Activated CD4-positive, CD25-positive, alpha-beta regulatory T cell treated with anti-CD3 and anti-CD28 coated beads, Interleukin-2, amount 50 U/mL, for 72 hours (primary cell): ENCODE results near the gene CASP10.
"Not testable (repeated sequence)": the region's sequence is repeated elsewhere in the genome, so short reads cannot be mapped to it uniquely, and the experiment has no call there.

ENCODE experiments used
- DNase-seq: peaks from one replicate; pipeline ENCODE4 v3.0.0; 2021

The CASP10 gene

DNA sequence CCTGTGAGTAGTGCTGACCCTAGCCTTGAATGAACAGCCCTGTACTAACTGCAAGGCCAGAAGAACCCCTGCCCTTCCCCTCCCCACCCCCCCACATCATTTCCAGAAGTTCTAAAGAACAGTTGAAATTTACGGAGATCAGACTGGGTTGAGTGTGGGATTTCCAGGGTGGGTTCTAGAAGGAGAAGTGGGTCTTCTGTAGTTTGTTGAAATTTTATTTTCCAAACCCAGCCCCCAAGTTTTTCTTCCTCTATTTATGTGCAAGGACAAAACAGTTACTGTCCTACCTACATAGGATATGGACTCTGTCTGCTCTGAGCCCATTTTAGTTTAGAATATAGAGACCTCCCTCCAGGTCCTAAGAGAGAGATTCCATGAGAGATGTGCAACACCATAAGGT, 26.3 kb upstream of the CASP10 start:
- no peak for DNase-seq

DNA sequence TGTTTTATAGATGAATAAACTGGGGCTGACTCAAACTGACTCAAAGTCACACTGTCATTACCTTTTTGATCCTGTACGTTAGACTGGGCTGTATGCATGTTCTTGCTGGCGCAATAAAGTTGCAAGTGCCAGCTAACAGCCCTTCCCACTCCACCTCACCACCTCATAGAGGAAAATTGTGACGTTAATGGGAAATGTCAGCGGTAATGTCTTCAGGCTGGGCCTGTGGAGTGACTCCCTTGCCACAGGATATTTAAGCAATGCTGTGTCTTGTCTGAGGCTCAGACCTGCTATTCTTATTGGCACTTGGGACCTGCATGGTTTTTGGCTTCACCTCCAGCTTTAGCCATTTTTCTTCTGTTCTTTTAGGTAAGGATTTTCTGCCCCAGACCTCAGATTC, 25.2 kb upstream of the CASP10 start:
- DNase-seq, result no peak

DNA sequence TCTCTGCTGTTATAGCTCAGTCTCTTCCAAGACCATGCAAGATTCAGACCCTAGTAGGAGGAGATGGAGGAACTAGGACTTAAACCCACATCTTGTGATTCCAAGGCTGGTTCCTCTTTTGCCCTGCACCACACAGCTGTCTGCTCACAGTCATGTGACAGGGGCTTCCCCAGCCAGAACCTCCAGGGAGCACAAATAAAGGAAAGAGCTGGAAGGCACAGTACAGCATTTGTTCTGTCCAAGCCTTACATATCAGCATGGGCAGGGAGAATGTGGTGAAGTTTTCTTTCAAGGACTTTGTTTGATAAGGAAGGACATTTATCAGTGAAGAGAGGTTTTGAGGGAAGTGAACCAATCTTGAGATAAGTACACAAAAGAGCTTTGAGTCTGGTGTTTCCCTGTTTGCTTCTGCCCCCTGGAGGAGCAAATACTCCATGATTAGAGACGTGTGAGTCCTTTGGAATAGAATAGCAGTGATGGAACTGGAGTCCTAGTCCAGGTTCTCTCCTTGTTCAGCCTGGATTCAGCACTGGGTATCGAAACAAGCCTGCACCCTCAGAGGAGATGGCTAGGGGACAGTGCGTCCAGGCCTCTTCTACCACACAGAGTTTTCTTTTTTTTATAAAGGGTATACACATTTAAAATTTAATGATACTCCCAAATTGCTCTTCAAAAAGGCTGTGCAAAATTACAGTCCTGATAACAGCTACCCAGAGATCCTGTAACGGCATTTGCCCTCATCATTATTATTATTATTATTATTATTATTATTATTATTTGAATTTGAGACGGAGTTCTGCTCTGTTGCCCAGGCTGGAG, 24.6 kb upstream of the CASP10 start:
- no peak for DNase-seq

DNA sequence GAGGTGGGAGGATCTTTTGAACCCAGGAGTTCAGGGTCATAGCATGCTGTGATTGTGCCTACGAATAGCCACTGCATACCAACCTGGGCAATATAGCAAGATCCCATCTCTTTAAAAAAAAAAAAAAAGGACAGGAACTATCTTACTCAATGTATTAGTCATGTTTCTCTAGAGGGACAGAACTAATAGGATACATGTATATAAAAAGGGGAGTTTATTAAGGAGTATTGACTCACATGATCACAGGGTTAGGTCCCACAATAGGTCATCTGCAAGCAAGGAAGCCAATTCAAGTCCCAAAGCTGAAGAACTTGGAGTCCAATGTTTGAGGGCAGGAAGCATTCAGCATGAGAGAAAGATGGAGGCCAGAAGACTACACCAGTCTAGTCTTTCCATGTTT, 18.8 kb upstream of the CASP10 start:
- no peak for DNase-seq

DNA sequence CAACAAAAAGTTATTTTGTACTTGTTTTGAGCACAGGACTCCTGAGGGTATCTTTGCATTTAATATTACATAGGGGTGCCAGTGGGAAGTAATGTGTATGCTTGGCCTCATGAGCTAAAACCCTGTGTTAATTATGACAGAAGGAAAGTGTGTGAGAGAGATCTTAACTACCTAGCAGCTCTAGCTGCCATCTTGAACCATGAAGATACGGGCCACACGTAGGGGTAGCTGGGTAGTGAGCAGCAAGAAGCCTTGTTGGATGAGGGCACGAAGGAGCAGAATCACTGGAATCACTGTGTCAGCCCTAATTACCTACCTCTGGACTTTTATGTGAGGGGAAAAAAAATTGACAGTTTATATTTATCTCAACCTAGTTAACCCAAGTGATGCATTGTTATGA, 15.4 kb upstream of the CASP10 start:
- DNase-seq, result no peak

DNA sequence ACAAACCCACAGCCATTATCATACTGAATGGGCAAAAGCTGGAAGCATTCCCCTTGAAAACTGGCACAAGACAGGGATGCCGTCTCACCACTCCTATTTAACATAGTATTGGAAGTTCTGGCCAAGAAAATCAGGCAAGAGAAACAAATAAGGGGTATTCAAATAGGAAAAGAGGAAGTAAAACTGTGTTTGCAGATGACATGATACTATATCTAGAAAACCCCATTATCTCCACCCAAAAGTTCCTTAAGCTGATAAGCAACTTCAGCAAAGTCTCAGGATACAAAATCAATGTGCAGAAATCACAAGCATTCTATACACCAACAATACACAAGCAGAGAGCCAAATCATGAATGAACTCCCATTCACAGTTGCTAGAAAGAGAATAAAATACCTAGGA, 14.4 kb upstream of the CASP10 start:
- not testable (repeated sequence) for DNase-seq

DNA sequence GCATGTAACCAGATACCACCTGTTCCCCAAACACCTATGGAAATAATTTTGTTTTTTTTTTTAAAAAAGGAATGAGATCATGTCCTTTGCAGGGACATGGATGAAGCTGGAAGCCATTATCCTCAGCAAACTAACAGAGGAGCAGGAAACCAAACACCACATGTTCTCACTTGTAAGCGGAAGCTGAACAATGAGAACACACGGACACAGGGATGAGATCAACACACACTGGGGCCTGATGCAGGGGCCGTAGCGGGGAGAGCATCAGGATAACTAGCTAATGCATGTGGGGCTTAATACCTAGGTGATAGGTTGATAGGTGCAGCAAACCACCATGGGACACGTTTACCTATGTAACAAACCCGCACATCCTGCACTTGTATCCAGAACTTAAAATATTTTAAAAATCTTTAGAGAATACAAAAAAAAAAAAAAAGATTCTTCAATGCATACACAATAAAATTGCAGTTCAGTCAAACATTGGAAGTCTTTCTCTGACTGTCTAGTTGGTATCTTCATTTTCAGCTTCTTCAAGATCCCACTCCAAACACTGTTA, 11.6 kb upstream of the CASP10 start:
- DNase-seq, result no peak

DNA sequence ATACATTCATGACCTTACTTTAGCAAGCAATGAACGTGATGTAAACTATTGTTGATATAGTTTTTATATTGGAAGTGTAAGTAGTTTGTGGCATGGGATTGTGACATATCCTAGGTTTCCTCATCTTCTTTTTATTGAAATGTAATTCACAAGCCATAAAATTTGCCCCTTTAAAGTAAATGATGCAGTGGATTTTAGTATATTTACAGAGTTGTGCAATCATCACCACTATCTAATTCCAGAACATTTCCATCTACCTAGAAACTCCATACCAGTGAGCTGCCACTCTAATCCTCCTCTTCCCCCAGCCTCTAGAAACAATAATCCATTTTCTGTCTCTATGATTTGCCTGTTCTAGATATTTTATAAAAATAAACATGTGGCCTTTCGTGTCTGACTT, 10.7 kb upstream of the CASP10 start:
- no peak for DNase-seq

DNA sequence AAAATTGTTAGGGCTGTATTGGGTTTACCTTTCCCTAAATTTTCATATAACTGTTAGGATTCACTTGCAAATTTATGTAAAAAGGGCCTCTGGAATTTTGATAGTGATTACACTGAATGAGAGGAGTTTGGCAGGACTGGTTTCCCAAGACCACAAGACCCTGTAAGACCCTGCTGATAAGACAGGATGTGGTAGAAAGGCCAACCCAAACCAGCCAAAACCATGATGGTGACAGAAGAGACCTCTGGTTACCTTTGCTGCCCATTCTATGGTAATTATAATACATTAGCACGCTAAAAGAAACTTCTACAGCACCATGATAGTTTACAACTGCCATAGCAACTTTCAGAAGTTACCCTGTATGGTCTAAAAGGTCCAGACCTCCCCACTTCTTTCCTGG, 8.3 kb upstream of the CASP10 start:
- DNase-seq, result no peak

DNA sequence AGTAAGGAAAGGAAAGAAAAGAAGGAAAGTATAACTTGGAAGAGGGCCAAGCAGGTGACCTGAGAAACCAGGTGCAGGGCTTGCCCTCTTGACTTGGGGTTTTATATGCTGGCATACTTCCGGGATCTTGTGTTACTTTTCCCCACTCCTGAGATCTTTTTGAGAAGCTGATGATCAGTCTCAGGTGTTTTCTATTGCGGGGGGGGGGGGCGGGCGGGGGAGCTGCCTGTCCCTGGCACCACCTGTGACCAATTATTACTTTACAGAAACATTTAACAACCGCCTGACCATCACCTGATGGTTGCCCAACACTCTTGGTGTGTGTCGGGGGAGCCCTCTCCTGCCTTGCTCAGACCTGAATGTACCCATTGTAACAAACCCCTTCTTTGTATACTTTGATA, 6.9 kb upstream of the CASP10 start:
- no peak for DNase-seq

DNA sequence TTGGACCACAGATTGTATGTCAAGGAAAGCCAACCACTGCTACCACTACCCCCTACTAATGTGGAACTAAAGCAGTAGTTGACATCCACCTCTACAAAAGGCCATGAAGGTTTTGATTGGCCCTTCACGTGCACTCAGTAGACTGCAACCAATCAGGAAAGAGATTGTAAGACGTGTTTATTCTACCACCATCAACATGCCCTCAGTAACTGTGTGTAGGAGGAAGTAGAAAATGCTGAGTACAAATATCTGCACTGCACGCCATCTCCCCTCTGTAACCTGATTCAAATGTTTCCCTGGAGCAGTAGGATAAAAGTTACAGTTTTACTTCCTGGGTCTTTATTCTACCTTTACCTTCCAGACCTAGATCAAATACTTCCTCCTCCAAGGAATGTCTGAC, 2.9 kb upstream of the CASP10 start:
- DNase-seq, result no peak

DNA sequence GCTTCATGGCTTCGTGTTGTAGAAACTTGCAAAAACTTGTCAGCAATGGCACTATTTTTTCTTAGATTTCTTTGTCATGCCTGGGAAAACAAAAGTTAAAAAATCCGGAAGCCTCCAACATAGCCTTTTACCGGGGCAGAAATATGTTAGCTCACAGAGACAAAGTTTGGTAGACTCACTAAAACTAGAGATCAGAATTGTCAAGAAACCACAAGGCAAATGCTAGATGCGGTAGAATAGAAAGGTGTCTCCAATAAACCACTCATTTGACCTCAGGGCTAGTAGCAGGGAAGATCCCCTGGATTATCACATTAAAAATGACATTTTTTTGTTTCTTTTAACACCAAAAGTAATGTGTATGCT, 405 bp downstream of the CASP10 start:
- DNase-seq, result no peak

DNA sequence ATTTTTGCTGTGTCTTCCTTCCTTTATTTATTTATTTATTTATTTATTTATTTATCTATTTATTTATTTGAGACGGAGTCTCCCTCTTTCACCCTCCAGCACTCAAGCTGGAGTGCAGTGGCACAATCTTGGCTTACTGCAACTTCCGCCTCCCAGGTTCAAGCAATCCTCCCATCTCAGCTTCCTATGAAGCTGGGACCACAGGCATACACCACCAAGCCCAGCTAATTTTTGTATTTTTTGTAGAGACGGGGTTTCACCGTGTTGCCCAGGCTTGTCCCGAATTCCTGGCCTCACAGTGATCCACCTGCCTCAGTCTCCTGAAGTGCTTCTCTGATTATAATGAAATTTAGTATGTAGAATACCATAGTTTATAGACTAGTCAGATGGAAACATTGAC, 894 bp downstream of the CASP10 start:
- not testable (repeated sequence) for DNase-seq

DNA sequence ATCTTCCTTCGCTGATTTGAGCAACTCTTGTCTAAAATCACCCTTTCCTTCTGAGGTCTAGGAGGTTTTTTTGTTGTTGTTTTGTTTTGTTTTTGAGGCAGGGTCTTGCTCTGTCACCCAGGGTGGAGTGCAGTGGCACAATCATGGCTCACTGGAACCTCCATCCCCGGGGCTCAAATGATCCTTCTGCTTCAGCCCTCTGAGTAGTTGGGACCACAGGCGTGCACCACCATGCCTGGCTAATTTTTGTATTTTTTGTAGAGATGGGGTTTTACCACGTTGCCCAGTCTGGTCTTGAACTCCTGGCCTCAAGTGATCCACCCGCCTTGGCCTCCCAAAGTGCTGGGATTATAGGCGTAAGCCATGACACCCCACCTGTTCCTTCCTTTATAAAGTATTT, 1.3 kb downstream of the CASP10 start:
- DNase-seq, result not testable (repeated sequence)

DNA sequence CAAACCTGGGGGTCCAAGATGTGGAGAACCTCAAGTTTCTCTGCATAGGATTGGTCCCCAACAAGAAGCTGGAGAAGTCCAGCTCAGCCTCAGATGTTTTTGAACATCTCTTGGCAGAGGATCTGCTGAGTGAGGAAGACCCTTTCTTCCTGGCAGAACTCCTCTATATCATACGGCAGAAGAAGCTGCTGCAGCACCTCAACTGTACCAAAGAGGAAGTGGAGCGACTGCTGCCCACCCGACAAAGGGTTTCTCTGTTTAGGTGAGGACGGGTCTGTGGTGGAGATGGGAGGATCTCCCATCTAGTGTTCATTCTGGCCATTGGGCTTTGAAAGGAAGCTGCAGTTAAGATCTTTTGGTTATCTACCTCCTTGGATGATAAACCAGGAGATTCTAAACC, 2.9 kb downstream of the CASP10 start:
- no peak for DNase-seq

DNA sequence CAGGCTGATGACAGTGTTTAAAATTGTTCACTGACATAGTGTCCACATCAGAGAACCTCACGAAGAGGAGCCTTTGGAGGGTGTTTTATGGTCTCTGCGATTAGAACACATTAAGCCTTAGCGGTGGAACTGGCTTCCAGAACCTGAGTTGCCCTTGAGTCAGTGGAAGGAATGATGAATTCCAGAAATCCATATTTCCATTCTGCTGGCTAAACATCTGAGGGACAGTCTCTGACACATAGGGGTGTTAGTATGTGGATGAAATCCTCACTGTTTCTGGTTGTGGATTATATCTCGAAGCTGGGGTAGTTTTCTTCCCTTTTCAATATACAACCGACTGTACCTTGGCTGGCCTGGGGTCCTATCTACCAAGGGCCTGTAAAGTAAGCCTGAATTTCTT, 4.0 kb downstream of the CASP10 start:
- DNase-seq, result no peak

DNA sequence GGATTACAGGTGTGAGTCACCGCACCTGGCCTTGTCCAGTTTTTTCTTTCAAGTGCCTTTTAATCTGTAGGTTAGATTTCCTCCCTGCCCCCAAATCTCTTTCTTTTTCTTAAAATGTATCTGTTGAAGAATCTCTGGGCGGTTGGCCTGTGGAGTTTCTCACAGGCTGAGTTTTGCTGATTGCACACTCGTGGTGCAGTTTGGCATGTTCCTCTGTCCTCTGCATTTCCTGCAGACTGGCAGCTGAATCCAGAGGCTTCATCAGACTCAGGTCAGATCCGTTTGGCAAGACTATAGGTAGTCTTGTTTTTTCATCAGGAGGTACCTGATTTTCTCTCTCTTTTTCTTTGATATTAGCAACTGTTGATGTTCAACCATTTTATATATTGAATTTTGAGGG, 5.5 kb downstream of the CASP10 start:
- DNase-seq, result no peak

DNA sequence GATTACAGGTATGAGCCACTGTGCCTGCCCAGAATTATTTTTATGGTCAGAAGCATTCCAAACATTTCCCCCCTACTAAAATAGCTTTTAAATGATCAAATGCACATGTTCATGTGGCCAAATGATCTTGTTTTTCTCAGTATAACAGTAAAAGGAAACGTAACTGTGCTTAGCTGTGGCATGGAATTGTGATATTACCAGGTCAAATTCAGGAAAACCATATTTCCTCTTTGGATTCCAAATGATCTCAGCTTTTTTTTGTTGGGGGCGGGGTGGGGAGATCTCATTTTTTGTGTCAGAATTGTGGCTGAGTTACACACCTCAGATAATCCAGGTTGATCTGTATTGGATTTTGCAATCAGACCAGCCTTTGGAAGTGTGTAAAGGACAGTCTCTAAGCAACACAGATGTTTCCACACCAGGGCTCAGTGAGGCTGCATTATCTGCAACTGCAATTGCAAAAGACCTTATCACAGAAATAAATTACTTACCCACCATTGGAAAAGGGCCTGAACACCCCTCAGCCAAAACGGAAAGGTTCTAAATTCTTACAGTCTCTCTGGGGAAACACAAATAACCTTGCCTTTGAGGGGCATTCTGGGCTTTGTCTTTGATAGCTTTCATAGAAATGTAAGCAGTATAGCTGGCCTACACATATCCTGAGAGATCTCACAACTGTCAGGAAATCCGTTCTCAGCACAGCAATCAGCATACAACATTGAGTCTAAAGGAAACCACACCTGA, 8.4 kb downstream of the CASP10 start:
- DNase-seq, result no peak

DNA sequence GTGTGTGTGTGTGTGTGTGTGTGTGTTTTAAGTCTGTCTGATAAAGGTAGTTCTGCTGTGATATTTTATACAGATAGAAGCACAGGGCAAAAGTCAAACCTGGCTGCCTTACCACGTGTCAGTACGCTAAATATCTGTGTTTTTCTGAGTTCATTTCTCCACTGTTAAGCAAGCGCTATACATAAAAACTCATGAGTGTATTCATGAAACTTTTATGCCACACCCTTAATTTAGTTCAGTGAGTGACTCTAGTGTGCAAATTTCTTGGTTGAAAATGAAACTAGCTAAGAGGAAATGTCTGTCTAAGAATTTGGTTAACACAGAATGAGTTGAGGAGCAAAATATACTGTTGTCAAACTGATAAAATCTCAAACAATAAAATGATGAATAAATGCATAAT, 11.2 kb downstream of the CASP10 start:
- DNase-seq, result no peak

DNA sequence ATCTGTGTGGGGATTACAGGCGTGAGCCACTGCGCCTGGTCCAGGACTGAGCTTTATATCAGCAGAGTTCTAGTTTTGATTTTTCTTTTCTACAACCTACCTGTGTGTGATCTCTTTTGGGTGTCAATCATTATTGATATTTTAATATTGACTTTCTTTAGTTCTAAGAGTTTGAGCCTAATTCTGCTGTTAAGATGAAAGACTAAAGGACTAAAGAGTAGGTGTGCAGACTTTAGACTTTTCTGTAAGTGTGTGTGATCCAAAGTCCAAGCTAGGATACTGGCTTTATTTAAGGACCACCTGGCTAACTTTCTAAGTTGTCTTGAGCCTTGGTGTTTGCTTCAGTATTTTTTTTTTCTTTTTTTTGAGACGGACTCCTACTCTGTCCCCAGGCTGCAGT, 12.4 kb downstream of the CASP10 start:
- no peak for DNase-seq

DNA sequence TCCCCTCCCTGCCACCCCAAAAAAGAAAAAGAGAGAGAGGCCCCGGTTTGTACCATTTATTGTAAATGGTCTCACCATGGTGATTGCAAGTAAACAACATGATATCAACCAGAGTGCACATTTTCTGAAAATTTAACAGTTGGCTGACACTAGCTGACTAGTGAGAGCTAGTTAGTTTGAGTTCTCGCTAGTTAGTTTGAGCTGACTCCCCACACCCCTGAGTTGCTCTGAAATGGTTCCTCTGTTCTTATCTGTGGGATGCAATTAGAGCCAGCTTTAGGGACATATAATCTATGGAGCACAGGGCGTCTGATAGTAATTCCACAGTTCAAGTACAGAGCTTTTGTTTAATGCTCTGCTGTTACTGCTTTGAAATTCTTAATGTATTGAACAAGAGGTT, 13.1 kb downstream of the CASP10 start:
- no peak for DNase-seq

DNA sequence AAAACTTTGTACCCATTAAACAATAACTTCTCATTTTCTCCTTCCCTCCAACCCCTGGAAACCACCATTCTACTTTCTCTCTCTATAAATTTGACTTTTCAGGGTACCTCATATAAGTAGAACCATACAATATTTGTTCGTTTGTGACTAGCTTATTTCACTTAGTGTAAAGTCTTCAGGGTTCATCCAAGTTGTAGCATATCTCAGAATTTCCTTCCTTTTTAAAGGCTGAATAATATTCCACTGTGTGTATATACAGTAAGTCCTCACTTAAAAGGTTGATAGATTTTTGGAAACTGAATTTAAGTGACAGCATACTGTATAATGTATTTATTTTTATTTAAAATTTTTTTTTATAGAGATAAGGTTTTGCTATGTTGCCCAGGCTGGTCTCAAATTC, 13.9 kb downstream of the CASP10 start:
- no peak for DNase-seq

DNA sequence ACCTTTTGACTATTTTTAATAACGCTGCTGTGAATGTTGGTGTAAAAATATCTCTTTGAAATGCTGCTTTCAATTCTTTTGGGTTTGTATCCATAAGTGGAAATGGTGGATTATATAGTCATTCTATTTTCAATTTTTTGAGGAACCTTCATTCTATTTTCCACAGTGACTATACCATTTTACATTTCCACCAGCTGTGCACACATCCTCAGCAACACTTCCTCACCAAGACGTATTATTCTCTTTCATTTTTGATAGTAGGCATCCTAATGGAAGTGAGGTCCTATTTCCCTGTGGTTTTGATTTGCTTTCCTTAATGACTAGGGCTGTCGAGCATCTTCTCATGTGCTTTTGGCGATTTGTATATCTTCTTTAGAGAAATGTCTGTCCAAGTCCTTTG, 14.8 kb downstream of the CASP10 start:
- DNase-seq, result no peak

DNA sequence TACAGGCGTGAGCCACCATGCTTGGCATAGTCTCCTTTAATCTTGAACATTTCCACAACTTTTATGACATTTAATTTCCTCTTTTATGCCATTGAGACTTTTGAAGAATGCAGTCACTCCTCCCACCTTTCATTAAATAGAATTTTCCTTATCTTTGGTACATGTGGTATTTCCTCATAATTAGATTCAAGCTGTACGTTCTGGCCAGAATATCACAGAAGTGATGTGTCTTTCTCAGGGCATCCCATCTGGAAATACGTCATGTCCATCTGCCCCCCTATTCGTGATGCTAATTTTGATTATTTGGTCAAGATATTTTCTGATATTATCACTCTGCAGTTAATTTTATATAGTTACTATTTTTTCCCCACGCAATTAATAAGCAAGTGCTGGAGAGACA, 16.9 kb downstream of the CASP10 start:
- no peak for DNase-seq

DNA sequence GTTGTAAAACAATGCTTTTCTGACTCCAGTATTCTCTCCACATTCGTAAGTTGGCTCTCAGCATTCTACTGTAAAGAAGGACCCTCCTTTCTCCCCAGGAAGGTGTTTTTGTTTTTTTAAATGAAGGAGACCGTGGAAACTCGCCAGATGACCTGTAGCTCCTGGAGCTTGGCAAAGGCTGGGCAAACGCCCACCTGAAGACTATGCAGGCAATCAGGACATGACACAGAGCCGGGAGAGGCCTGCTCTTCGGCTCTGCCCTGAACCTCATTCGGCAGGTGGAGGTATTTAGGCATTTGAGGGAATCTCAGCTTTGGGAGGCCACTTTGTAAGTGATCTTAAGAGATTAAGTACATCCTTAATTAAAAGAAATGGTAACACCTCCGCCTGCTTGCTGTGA, 17.4 kb downstream of the CASP10 start:
- no peak for DNase-seq
